HG03439 (cell line): ENCODE measurements around the gene FAM177A1.
"Not testable (repeated sequence)": the region's sequence is repeated elsewhere in the genome, so short reads cannot be mapped to it uniquely, and the experiment has no call there.

Experiments
- ATAC-seq: cut with Tn5 transposase; IDR thresholded peaks from one replicate; pipeline ENCODE4 v1.9.1; 2021; ENCODE audit warnings: mild to moderate bottlenecking, moderate library complexity; ENCODE audit not compliant: unreplicated experiment

The FAM177A1 gene

DNA sequence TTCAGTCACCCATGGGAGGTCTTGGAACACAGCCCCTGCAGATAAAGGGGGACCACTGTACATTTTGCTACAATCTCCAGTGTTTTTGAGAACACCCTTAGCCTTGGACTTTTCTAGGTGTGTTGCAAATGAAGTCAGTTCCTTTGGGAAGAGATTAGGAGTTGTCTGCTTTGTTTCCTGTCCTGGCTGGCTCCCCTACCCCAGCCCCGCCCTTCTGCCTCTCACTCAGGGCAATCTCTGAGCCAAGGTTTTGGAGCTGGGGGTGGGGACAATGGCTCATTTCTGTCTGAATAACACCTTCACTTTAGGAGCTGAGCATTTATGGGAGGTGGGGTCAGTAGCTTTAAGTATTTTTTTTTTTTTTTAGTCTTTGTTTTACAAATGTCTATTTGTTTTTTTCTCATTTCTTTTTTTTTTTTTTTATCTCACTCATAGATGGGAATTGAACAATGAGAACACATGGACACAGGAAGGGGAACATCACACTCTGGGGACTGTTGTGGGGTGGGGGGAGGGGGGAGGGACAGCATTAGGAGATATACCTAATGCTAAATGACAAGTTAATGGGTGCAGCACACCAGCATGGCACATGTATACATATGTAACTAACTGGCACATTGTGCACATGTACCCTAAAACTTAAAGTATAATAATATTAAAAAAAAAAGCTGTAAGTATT is 15.2 kb downstream of the FAM177A1 start:
- not testable (repeated sequence) for ATAC-seq

DNA sequence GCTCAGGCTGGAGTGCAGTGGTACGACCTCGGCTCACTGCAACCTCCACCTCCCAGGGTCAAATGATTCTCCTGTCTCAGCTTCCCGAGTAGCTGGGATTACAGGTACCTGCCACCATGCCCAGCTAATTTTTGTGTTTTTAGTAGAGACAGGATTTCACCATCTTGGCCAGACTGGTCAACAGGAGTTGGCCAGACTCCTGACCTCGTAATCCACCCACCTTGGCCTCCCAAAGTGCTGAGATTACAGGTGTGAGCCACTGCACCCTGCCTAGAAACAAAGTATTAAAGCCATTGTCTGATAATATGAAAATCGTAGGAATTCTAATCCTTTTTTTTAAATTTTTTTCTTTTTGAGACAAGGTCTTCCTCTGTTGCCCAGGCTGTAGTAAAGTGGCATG is 19.7 kb downstream of the FAM177A1 start:
- not testable (repeated sequence) for ATAC-seq

DNA sequence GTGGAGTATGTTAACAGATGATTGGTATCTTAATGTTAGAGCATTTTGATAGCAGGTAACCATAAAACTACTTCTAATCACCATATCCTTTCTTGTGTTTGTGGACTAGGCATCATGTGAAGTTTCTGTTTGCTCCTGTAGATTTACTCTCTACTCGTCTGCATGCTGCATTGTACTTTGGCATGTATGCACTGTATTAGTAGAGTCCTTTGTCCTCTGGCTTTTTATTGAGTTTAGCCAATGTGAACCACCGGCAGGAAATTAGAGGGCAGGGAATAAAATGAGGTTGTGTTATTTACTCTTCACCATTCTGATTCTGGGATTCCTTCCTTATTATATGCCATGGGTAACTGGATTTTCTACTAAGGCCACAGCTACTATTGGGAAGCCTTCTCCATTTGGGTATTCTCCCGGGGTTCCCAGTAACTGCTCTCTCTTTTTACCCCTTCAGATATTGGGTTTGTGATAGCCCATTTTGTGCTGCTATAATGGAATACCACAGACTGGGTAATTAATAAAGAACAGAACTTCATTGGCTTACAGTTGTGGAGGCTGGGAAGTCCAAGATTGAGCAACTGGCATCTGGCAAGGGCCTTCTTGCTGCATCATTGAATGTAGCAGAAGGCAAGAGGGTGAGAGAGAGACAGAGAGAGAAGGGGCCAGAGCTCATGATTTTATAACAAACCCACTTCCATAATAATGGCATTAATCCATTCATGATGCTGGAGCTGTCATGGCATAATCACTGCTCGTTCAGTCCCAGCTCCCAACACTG is 22.4 kb downstream of the FAM177A1 start:
- ATAC-seq, result no peak

DNA sequence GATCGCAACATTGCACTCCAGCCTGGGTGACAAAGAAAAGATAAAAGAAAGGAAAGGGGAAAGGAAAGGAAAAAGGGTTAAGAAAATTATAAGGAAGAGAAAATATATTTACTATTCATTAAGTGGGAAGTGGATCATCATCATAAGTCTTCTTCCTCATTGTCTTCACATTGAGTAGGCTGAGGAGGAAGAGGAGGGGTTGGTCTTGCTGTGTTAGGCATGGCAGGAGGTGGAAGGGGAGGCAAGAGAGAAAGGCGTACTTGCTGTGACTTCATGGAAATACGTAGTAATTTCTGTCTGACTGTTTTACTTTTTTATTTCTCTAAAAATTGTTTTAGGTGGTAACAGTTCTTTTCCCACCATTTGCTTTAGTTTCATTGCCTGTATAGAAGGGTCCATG is 26.2 kb downstream of the FAM177A1 start:
- no peak for ATAC-seq

GRCh38 chr14:35073486-35073885 is 27.4 kb downstream of the FAM177A1 start:
- no peak for ATAC-seq

DNA sequence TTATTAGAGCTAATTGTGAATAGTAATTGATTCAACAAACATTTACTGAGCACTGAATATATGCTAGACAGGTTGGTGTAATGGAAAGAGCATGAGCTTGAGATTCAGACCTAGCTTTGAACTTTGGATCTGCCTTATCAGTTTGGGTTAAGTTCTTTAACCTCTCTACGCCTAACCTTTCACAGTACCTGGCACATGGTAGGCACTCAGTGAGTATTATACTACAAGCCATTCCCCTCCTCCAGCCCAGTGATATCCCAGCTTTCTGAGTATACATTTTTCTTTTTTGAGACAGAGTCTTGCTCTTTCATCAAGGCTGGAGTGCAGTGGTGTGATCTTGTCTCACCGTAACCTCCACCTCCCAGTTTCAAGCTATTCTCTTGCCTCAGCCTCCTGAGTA is 32.0 kb downstream of the FAM177A1 start:
- no peak for ATAC-seq

DNA sequence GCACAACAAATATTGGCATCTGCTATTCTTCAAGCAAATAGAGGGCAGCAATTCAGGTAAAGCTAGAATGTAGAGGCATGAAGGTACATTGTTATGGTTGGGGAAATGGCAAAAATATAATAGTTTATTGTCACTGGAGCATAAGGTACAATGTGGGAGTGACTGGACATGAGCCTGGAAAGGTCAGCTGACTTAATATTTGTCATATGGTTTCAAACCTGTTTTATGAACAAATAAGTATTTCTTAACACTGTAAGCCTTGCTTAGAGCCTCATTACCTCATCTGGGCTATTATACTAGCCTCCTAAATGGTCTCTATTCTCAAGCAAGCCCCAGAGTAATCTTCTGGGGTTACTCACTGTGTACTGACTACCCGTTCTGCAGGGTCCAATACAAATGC is 33.7 kb downstream of the FAM177A1 start:
- ATAC-seq, result no peak

DNA sequence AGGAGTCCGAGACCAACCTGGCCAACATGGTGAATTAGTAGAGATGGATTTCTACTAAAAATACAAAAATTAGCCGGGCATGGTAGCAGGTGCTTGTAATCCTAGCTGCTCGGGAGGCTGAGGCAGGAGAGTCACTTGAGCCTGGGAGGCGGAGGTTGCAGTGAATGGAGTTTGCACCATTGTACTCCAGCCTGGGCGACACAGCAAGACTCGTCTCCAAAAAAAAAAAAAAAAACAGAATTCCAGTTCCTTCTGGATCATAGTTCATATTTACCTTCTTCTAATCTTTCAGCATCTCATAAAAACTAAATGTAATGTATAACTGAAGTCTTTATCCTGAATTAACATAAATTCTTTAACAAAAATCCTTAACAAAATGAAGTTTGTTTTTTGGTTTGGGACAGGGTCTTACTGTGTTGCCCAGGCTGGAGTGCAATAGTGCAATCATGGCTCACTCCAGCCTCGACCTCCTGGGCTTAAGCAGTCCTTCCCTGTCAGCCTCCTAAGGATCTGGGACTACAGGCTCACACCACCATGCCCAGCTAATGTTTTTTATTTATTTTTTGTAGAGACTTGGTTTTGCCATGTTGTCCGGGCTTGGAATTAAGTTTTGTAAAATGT is 37.6 kb downstream of the FAM177A1 start:
- ATAC-seq, result no peak

DNA sequence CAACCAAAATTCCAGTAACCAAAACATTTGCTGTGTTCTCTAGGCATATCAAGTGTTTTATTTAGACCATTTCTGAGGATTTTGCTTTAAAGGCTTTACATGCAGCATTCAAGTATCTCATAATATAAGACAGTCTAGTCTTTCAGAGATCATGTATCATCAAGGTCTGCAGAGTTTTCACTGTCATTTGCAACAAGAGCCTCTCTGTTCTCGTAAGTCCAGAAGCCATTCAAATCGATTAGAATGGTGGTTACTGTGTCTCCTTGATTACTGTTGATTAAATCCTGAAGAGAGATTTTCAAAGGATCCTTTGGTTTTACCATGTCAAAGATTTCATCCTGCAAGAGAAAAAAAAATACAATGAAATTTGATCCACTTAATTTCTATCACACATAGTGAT is 39.4 kb downstream of the FAM177A1 start:
- no peak for ATAC-seq

DNA sequence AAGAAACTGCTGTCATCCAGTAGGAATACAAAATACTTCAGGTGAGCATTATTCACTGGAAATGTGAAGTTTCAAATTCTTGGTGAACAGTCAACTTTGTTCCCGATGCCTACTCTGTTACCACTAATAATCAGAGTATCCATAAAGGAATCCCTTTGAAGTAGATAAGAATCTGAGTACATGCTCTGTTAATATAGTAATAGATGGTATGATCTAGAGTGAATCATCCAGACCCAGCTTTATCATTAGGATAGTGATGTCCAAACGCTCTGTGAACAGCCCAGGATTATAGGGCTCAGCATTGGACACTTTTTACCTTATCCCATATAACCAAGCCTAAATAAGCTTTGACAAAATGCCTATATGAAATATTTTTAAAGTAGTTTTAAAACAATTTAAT is 42.4 kb downstream of the FAM177A1 start:
- no peak for ATAC-seq

- ATAC-seq, result not testable (repeated sequence)
These were observed 48.6 kb downstream of the FAM177A1 start for GRCh38 chr14:35094645-35095044.

- no peak for ATAC-seq
These were observed 61.8 kb downstream of the FAM177A1 start for GRCh38 chr14:35107866-35108265.

DNA sequence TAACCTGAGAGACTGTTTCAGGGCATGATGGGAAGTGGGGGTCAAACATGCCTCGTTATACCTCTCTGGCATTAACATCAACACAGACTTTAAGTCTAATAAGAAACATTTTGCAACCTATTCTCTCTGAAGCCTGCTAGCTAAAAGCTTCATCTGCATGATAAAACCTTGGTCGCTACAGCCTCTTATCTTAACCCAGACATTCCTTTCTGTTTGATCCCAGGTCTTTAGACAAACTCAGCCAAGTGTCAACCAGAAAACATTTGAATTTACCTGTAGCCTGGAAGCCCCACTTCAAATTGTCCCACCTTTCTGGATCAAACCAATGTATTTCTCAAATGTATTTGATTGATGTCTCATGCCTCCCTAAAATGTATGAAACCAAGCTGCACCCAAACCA is 66.6 kb downstream of the FAM177A1 start:
- no peak for ATAC-seq

DNA sequence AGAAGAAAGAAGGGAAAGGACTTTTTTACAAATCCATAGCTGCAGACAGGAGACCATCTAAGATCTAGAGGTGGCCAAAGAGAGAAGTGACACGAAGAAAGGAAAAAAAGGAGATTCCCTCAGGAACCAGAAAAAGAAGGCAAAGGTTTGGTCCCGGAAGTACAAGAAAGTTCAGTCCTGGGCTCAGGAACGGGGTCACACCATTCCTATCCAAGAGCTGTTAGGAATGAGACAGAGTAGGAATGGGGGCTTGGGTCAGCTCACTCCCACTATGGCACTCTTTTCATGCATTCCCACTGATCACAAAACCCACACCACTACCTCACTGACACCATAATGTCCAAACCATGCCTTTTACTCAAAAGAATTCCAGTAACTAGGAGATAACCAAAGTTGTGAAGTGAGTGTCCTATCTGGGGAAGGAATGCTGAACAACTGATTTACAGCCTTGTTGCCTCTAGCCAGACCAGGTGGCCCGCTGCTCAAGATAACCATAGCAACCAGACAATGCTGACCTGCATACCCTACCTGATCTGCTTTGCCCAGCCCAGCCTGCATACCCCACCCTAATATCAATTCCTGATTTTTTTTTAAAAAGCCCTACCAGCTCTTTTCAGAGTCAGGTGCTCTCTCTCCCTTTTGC is 67.4 kb downstream of the FAM177A1 start:
- no peak for ATAC-seq

DNA sequence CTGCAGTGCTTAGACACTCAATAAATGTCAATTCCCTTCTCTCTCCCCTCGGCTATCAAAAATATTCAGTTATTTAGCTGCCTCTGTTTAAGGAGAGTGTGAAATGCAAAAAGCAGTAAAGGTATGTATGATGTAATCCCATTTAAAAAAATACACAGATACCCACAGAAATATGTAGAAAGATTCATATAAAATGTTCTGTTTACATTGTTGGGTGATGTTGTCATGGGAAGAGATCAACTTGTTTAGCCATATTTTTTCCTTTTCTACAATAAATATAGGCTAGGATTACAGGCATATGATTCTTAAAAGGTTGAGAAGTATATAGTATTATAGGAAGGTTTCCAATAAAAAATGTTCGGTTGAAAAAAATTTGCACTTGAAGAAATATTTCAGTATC is 68.0 kb downstream of the FAM177A1 start:
- ATAC-seq, result no peak

- no peak for ATAC-seq
These were observed 70.2 kb downstream of the FAM177A1 start for GRCh38 chr14:35116242-35116641.

DNA sequence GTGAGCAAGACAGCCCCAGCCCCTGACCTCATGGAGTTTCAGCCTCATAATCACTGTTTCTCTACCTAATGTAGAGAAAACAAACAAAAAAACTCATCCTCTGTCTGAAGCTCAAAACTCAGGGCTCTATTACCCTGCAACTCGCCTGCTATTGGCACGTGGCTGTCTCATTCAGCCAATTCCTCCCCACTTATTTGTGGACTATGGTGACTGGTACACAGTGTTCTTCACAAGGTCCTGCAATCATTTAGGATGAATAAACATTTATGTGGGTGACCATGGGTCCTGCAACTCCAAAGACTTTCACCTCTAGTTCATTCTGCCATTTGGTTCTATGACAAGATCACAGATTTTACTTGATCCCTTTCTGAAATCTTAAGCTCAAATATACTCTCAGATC is 71.0 kb downstream of the FAM177A1 start:
- no peak for ATAC-seq

- peak; percentile 0 for ATAC-seq
These were observed 75.2 kb downstream of the FAM177A1 start for GRCh38 chr14:35121026-35121886.

DNA sequence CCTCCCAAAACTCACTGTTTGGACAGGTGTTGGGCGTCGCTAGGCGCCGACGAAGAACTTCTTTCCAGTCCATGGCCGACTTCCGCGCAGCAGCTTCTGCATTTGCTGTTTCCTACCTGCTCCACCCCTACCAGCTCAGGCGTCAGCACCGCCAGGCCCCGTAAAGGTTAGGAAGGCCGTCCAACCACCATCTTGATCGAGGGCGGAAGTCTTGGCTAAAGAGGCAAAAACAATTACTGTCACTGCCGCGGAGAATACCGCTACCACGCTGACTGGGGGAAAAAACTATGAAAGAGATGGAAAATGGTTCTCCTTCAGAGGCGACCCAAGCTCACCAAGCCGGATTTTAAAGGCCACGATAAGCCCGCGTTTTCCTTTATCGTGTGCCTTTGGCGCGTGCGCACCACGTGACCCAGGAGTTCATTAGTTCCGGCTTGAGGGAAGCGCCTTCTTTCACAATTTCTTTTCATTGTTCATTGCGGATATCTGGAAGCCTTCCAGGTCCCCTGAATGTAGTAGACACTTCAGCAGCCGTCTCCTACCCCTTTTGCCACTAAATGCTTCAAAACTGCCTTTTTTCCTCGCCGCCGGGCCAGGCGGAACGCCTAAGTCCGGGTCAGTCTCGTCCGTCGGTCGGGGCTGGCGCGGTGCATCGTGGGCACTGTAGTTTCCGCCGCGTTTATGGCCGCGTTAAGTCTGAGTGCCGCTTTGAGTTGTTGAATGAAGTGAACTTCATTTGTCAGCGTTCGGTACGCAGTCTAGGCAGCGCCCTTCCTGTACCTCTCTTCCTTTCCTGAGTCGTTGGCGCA is 76.0 kb downstream of the FAM177A1 start, which contains the start of the genes PPP2R3C and PRORP:
Gene PPP2R3C, minus strand, starts transcription at position 104 of the 809 bp plus-strand sequence. Its CDS starts 31 bp downstream, at position 73.
Gene PRORP, plus strand, starts transcription at position 666 of the 809 bp plus-strand sequence. CDS start 694 bp downstream, outside the sequence.
- peak; percentile 80 for ATAC-seq
